HEK293 (cell line): ENCODE results near the gene IGF2BP2.

Source experiments
- CTCF ChIA-PET: fragments of 350-600 bp; formaldehyde crosslinking; extraction: SDS; loops from one replicate; lab custom pipeline; 2021; ENCODE audit warnings: antibody characterized with exemption; lab: Yijun Ruan, JAX
- POLR2A ChIA-PET: fragments of 300-600 bp; formaldehyde crosslinking; extraction: SDS; loops from one replicate; lab custom pipeline; 2020; ENCODE audit warnings: antibody characterized with exemption, inconsistent platforms; lab: Yijun Ruan, JAX
- H3K27ac ChIP-seq: fragments of 200-500 bp; sonication (Bioruptor generic); 2 replicates; pipeline ENCODE4 v1.5.1; 2014; ENCODE audit warnings: low read depth, low read length, control low read depth, inconsistent platforms; ENCODE audit errors: extremely low read depth
- H3K36me3 ChIP-seq, 2 experiments: fragments of 200-500 bp in 1 of 2; sonication (Bioruptor generic) in 1 of 2; 1 replicate in 1 of 2; 2 replicates in 1 of 2; pipeline ENCODE4 v1.5.1; 2014 to 2017; ENCODE audit warnings: inconsistent platforms in 2 of 2, low read length in 2 of 2; ENCODE audit not compliant: control insufficient read depth in 2 of 2, insufficient read depth in 1 of 2
- H3K4me1 ChIP-seq: fragments of 200-500 bp; sonication (Bioruptor generic); 2 replicates; pipeline ENCODE4 v1.5.1; 2014; ENCODE audit warnings: mild to moderate bottlenecking, low read length, inconsistent platforms; ENCODE audit not compliant: control insufficient read depth, insufficient read depth
- H3K4me3 ChIP-seq: 2 replicates; pipeline ENCODE4 v1.5.1; 2011; ENCODE audit warnings: low read depth, mild to moderate bottlenecking, control low read depth, low read length, moderate library complexity
- H3K9me3 ChIP-seq: fragments of 200-500 bp; sonication (Bioruptor generic); 2 replicates; pipeline ENCODE4 v1.5.1; 2014; ENCODE audit warnings: low read depth, low read length, inconsistent platforms; ENCODE audit not compliant: control insufficient read depth, insufficient read depth
- BCL11A ChIP-seq: fragments of 450-650 bp; formaldehyde crosslinking; IDR thresholded peaks from 2 replicates; pipeline ENCODE4 v1.5.1; 2016; ENCODE audit warnings: low read depth, missing biosample characterization, missing genetic modification characterization
- GLIS1 ChIP-seq: fragments of 450-650 bp; formaldehyde crosslinking; IDR thresholded peaks from 2 replicates; pipeline ENCODE4 v1.5.1; 2016; ENCODE audit warnings: missing biosample characterization, missing genetic modification characterization
- KLF1 ChIP-seq: fragments of 450-650 bp; formaldehyde crosslinking; IDR thresholded peaks from 2 replicates; pipeline ENCODE4 v1.5.1; 2016; ENCODE audit warnings: missing biosample characterization, missing genetic modification characterization
- ZNF114 ChIP-seq: fragments of 450-650 bp; formaldehyde crosslinking; IDR thresholded peaks from 2 replicates; pipeline ENCODE4 v1.5.0; 2017; ENCODE audit warnings: missing biosample characterization, missing genetic modification characterization
- ZNF174 ChIP-seq: fragments of 450-650 bp; formaldehyde crosslinking; IDR thresholded peaks from 2 replicates; pipeline ENCODE4 v1.5.0; 2017; ENCODE audit warnings: missing biosample characterization, mild to moderate bottlenecking, missing genetic modification characterization
- ZNF2 ChIP-seq: fragments of 450-650 bp; formaldehyde crosslinking; IDR thresholded peaks from 2 replicates; pipeline ENCODE4 v1.5.1; 2016; ENCODE audit warnings: missing biosample characterization, missing genetic modification characterization
- ZNF341 ChIP-seq: fragments of 450-650 bp; formaldehyde crosslinking; IDR thresholded peaks from 2 replicates; pipeline ENCODE4; 2016; ENCODE audit warnings: low read depth, missing biosample characterization, missing genetic modification characterization
- ZNF350 ChIP-seq: fragments of 450-650 bp; formaldehyde crosslinking; IDR thresholded peaks from 2 replicates; pipeline ENCODE4 v1.5.0; 2017; ENCODE audit warnings: missing biosample characterization, mild to moderate bottlenecking, missing genetic modification characterization
- ZNF529 ChIP-seq: fragments of 450-650 bp; formaldehyde crosslinking; IDR thresholded peaks from 2 replicates; pipeline ENCODE4 v1.5.1; 2017; ENCODE audit warnings: missing genetic modification characterization, missing biosample characterization; ENCODE audit not compliant: insufficient replicate concordance
- ZNF626 ChIP-seq: fragments of 450-650 bp; sonication (Bioruptor Pico); formaldehyde crosslinking; IDR thresholded peaks from 2 replicates; pipeline ENCODE4 v1.5.1; 2018; ENCODE audit warnings: missing biosample characterization, missing genetic modification characterization, inconsistent platforms
- ZSCAN23 ChIP-seq: fragments of 450-650 bp; formaldehyde crosslinking; IDR thresholded peaks from 2 replicates; pipeline ENCODE4 v1.5.1; 2016; ENCODE audit warnings: missing biosample characterization, missing genetic modification characterization
- ZSCAN30 ChIP-seq: fragments of 450-650 bp; IDR thresholded peaks from 2 replicates; pipeline ENCODE4 v1.5.1; 2018; ENCODE audit warnings: missing biosample characterization, mild to moderate bottlenecking, missing genetic modification characterization, moderate library complexity
- TF ChIP-seq, protein P1 (sequence below): fragments of 450-650 bp; formaldehyde crosslinking; IDR thresholded peaks from 2 replicates; pipeline ENCODE4 v1.5.1; 2016; ENCODE audit warnings: missing biosample characterization, missing genetic modification characterization, low read depth
- TF ChIP-seq, protein P2 (sequence below): fragments of 450-650 bp; formaldehyde crosslinking; IDR thresholded peaks from 2 replicates; pipeline ENCODE4 v1.5.1; 2017; ENCODE audit warnings: missing biosample characterization, mild to moderate bottlenecking, missing genetic modification characterization, moderate library complexity
- TF ChIP-seq, protein P3 (sequence below): fragments of 450-650 bp; formaldehyde crosslinking; IDR thresholded peaks from 2 replicates; pipeline ENCODE4 v1.5.1; 2016; ENCODE audit warnings: missing biosample characterization, missing genetic modification characterization
- TF ChIP-seq, protein P4 (sequence below): fragments of 450-650 bp; formaldehyde crosslinking; IDR thresholded peaks from 2 replicates; pipeline ENCODE4 v1.5.1; 2016; ENCODE audit warnings: missing biosample characterization, missing genetic modification characterization
- TF ChIP-seq, protein P5 (sequence below): fragments of 450-650 bp; formaldehyde crosslinking; IDR thresholded peaks from 2 replicates; pipeline ENCODE4 v1.5.1; 2016; ENCODE audit warnings: missing biosample characterization, missing genetic modification characterization
- TF ChIP-seq, protein P6 (sequence below): fragments of 450-650 bp; IDR thresholded peaks from 2 replicates; pipeline ENCODE4 v1.5.1; 2018; ENCODE audit warnings: missing biosample characterization, missing genetic modification characterization
- TF ChIP-seq, protein P7 (sequence below): fragments of 450-650 bp; formaldehyde crosslinking; IDR thresholded peaks from 2 replicates; pipeline ENCODE4 v1.5.1; 2016; ENCODE audit warnings: missing biosample characterization, missing genetic modification characterization
- TF ChIP-seq, protein P8 (sequence below): fragments of 450-650 bp; IDR thresholded peaks from 2 replicates; pipeline ENCODE4 v1.5.1; 2018; ENCODE audit warnings: missing biosample characterization, mild to moderate bottlenecking, missing genetic modification characterization

IGF2BP2 gene

DNA sequence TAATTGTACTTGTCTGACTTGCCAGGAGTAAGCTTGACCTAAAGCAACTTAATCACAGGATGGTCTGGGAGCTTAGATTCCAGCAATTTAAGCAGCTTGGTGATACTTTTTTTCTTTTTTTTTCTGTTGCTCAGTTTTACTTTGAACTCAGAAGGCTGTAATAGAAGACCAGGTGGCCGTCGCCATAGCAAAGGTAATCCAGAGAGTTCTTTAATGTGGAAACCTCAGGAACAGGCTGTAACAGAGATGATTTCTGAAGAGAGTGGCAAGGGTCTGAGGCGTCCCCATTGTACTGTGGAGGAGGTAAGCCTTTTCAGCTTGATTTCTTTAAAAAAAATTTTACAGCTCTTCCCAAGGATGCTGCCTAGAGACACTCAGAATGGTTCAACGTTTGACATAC, 218.6 kb downstream of the IGF2BP2 start:
- no peak overlapping the region for H3K4me3 ChIP-seq
- H3K4me1 ChIP-seq: no peaks in the 10 kb centered on the region
- no peak overlapping the region for H3K27ac ChIP-seq
- no peaks in the 10 kb centered on the region for H3K9me3 ChIP-seq
- ChIA-PET POLR2A (interaction anchor here (0.6 kb wide), 1 partner anchor 11 kb away, joined by 4 read pairs; no protein-coding TSS in a partner anchor), CTCF (interaction anchor here (0.6 to 0.7 kb wide), 2 partner anchors 9 to 959 kb away, joined by 3 read pairs; no protein-coding TSS in a partner anchor)
- H3K36me3 ChIP-seq: peaks cover 25 to 76% of the 10 kb centered on the region in 2 experiments; a peak in 2 of 3 replicates
- TF ChIP-seq ZNF626 (tag by site-specific recombination): no peak
- TF ChIP-seq KLF1: no peak
- TF ChIP-seq, protein P1, sequence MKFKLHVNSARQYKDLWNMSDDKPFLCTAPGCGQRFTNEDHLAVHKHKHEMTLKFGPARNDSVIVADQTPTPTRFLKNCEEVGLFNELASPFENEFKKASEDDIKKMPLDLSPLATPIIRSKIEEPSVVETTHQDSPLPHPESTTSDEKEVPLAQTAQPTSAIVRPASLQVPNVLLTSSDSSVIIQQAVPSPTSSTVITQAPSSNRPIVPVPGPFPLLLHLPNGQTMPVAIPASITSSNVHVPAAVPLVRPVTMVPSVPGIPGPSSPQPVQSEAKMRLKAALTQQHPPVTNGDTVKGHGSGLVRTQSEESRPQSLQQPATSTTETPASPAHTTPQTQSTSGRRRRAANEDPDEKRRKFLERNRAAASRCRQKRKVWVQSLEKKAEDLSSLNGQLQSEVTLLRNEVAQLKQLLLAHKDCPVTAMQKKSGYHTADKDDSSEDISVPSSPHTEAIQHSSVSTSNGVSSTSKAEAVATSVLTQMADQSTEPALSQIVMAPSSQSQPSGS (tag by site-specific recombination): no peak
- no peak for TF ChIP-seq ZNF174 (tag by site-specific recombination)
- TF ChIP-seq, protein P2, sequence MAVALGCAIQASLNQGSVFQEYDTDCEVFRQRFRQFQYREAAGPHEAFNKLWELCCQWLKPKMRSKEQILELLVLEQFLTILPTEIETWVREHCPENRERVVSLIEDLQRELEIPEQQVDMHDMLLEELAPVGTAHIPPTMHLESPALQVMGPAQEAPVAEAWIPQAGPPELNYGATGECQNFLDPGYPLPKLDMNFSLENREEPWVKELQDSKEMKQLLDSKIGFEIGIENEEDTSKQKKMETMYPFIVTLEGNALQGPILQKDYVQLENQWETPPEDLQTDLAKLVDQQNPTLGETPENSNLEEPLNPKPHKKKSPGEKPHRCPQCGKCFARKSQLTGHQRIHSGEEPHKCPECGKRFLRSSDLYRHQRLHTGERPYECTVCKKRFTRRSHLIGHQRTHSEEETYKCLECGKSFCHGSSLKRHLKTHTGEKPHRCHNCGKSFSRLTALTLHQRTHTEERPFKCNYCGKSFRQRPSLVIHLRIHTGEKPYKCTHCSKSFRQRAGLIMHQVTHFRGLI: no peak
- TF ChIP-seq, protein P3, sequence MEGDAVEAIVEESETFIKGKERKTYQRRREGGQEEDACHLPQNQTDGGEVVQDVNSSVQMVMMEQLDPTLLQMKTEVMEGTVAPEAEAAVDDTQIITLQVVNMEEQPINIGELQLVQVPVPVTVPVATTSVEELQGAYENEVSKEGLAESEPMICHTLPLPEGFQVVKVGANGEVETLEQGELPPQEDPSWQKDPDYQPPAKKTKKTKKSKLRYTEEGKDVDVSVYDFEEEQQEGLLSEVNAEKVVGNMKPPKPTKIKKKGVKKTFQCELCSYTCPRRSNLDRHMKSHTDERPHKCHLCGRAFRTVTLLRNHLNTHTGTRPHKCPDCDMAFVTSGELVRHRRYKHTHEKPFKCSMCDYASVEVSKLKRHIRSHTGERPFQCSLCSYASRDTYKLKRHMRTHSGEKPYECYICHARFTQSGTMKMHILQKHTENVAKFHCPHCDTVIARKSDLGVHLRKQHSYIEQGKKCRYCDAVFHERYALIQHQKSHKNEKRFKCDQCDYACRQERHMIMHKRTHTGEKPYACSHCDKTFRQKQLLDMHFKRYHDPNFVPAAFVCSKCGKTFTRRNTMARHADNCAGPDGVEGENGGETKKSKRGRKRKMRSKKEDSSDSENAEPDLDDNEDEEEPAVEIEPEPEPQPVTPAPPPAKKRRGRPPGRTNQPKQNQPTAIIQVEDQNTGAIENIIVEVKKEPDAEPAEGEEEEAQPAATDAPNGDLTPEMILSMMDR: no peak
- TF ChIP-seq, protein P4, sequence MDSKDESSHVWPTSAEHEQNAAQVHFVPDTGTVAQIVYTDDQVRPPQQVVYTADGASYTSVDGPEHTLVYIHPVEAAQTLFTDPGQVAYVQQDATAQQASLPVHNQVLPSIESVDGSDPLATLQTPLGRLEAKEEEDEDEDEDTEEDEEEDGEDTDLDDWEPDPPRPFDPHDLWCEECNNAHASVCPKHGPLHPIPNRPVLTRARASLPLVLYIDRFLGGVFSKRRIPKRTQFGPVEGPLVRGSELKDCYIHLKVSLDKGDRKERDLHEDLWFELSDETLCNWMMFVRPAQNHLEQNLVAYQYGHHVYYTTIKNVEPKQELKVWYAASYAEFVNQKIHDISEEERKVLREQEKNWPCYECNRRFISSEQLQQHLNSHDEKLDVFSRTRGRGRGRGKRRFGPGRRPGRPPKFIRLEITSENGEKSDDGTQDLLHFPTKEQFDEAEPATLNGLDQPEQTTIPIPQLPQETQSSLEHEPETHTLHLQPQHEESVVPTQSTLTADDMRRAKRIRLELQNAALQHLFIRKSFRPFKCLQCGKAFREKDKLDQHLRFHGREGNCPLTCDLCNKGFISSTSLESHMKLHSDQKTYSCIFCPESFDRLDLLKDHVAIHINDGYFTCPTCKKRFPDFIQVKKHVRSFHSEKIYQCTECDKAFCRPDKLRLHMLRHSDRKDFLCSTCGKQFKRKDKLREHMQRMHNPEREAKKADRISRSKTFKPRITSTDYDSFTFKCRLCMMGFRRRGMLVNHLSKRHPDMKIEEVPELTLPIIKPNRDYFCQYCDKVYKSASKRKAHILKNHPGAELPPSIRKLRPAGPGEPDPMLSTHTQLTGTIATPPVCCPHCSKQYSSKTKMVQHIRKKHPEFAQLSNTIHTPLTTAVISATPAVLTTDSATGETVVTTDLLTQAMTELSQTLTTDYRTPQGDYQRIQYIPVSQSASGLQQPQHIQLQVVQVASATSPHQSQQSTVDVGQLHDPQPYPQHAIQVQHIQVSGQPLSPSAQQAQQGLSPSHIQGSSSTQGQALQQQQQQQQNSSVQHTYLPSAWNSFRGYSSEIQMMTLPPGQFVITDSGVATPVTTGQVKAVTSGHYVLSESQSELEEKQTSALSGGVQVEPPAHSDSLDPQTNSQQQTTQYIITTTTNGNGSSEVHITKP (tag by site-specific recombination): no peak
- TF ChIP-seq ZNF341 (tag by site-specific recombination): no peak
- TF ChIP-seq, protein P5, sequence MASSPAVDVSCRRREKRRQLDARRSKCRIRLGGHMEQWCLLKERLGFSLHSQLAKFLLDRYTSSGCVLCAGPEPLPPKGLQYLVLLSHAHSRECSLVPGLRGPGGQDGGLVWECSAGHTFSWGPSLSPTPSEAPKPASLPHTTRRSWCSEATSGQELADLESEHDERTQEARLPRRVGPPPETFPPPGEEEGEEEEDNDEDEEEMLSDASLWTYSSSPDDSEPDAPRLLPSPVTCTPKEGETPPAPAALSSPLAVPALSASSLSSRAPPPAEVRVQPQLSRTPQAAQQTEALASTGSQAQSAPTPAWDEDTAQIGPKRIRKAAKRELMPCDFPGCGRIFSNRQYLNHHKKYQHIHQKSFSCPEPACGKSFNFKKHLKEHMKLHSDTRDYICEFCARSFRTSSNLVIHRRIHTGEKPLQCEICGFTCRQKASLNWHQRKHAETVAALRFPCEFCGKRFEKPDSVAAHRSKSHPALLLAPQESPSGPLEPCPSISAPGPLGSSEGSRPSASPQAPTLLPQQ: no peak
- no peak for TF ChIP-seq BCL11A (tag by site-specific recombination)
- no peak for TF ChIP-seq ZNF350 (tag by site-specific recombination)
- no peak for TF ChIP-seq GLIS1 (tag by site-specific recombination)
- TF ChIP-seq, protein P6, sequence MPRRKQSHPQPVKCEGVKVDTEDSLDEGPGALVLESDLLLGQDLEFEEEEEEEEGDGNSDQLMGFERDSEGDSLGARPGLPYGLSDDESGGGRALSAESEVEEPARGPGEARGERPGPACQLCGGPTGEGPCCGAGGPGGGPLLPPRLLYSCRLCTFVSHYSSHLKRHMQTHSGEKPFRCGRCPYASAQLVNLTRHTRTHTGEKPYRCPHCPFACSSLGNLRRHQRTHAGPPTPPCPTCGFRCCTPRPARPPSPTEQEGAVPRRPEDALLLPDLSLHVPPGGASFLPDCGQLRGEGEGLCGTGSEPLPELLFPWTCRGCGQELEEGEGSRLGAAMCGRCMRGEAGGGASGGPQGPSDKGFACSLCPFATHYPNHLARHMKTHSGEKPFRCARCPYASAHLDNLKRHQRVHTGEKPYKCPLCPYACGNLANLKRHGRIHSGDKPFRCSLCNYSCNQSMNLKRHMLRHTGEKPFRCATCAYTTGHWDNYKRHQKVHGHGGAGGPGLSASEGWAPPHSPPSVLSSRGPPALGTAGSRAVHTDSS: no peak
- no peak for TF ChIP-seq ZSCAN30 (tag by site-specific recombination)
- no peak for TF ChIP-seq ZNF2 (tag by site-specific recombination)
- no peak for TF ChIP-seq ZSCAN23 (tag by site-specific recombination)
- no peak for TF ChIP-seq ZNF529 (tag by site-specific recombination)
- TF ChIP-seq ZNF114 (tag by site-specific recombination): no peak
- TF ChIP-seq, protein P7, sequence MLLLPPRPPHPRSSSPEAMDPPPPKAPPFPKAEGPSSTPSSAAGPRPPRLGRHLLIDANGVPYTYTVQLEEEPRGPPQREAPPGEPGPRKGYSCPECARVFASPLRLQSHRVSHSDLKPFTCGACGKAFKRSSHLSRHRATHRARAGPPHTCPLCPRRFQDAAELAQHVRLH (tag by site-specific recombination): no peak
- TF ChIP-seq, protein P8, sequence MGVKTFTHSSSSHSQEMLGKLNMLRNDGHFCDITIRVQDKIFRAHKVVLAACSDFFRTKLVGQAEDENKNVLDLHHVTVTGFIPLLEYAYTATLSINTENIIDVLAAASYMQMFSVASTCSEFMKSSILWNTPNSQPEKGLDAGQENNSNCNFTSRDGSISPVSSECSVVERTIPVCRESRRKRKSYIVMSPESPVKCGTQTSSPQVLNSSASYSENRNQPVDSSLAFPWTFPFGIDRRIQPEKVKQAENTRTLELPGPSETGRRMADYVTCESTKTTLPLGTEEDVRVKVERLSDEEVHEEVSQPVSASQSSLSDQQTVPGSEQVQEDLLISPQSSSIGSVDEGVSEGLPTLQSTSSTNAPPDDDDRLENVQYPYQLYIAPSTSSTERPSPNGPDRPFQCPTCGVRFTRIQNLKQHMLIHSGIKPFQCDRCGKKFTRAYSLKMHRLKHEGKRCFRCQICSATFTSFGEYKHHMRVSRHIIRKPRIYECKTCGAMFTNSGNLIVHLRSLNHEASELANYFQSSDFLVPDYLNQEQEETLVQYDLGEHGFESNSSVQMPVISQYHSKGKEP: no peak
